GM12892 (cell line): ENCODE results near the gene APOL6.

Experiments
- POLR2A ChIP-seq: IDR thresholded peaks from 2 replicates; pipeline ENCODE4 v1.6.1; 2011; ENCODE audit warnings: low read depth, low read length, control low read depth
- POLR2AphosphoS5 ChIP-seq: IDR thresholded peaks from 2 replicates; pipeline ENCODE4 v1.6.1; 2011; ENCODE audit warnings: low read depth, low read length, control low read depth

- TF ChIP-seq POLR2A (no peak), POLR2AphosphoS5 (no peak)
Measured at GRCh38 chr22:35601743-35602615, 46.3 kb upstream of the APOL6 start.
